ENCODE results near the gene LGALS1.
"Not testable (repeated sequence)": the region's sequence is repeated elsewhere in the genome, so short reads cannot be mapped to it uniquely, and the experiment has no call there.

LGALS1 gene

GRCh38 chr22:37650463-37651136 lies 24.8 kb upstream of the LGALS1 start:
- H3K27ac ChIP-seq, result no peak overlapping the region

DNA sequence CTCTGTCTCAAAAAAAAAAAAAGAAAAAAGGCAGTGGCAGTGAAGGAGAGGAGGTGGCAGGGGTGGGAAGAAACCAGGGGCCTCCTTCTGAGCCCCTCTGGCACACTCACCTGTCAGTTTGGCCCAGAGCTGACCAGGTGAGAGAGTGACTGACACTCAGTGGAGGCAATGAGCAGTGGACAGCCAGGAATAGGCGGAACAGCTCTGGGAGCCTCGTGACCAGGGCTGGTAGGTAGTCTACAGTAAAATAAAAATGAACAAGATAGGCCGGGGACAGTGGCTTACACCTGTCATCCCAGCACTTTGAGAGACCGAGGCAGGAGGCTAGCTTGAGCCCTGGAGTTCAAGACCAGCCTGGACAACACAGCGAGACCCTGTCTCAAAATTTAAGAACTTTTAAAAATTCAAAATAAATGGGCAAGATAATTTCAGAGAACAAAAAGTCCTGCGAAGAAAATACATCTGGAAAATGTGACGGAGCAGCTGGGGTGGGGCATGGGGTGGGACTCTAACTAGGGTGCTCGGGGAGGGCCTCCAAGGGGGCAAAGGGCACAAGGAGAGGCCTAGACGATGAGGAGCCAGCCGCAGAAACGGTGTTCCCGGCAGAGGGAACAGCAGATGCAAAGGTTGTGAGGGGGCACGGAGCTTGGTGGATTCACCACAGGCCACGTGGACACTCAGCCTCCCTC lies 20.7 kb upstream of the LGALS1 start:
- TF ChIP-seq ZFX (IDR thresholded peaks at IDR 0.05) (no peak), CTCF (conservative IDR thresholded peaks at IDR 0.05) (no peak)
- no peak overlapping the region for H3K27ac ChIP-seq

More at GRCh38 chr22:37650463-37651136, 24.8 kb upstream of the LGALS1 start:
- TF ChIP-seq CTCF (conservative IDR thresholded peaks at IDR 0.05) (no peak), ZFX (IDR thresholded peaks at IDR 0.05) (no peak)

GRCh38 chr22:37655252-37655563 lies 20.2 kb upstream of the LGALS1 start:
- no peak for TF ChIP-seq CTCF (conservative IDR thresholded peaks at IDR 0.05)
- no peak for TF ChIP-seq ZFX (IDR thresholded peaks at IDR 0.05)
- H3K27ac ChIP-seq, result no peak overlapping the region

- H3K27ac ChIP-seq, result not testable (repeated sequence)
Measured at GRCh38 chr22:37656583-37656982, 18.9 kb upstream of the LGALS1 start.

GRCh38 chr22:37657590-37658132 lies 17.8 kb upstream of the LGALS1 start:
- TF ChIP-seq ZFX (IDR thresholded peaks at IDR 0.05), result no peak
- H3K27ac ChIP-seq, result peak overlapping the region; percentile 82

DNA sequence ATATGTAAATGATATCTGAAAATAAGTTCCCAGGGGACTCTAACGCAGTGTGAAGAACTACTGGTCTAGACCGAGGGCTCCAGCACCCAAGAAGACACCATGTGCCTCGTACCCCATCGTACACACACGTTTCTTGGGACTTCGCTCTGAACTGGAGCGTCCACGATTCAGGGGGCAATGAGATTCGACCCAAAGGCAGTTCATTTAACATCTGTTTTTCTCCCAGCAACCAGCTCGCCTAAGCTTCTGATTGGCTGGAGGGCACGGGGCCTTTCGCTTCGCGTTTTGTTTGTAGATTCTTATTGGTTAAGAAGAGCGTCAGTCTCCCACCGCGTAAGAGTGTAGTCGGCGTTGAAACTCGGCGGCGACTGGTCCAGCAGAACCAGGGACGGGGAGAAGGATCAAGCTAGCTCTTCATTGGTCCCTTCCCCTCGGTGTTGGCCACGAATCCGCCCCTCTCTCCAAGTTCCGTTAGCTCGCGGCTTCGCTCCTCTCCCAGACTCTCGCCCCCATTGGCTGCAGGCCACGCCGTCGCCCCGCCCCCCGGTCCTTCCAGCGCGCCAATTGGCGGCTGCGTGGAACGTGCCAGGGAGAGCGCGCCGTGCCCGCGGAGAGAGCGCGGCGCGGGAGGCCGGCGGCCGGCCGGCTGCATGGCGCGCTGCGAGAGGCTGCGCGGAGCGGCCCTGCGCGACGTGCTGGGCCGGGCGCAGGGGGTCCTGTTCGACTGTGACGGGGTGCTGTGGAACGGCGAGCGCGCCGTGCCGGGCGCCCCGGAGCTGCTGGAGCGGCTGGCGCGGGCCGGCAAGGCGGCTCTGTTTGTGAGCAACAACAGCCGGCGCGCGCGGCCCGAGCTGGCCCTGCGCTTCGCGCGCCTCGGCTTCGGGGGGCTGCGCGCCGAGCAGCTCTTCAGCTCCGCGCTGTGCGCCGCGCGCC lies 17.0 kb upstream of the LGALS1 start, which contains the start of gene PDXP:
TSS of gene PDXP (plus strand) at position 591 of the 933 bp plus-strand sequence. CDS start at position 651, 60 bp downstream.
- H3K27ac ChIP-seq, result peak within 1 kb of the TSS; percentile 82
- no peak for TF ChIP-seq CTCF (conservative IDR thresholded peaks at IDR 0.05)
- peak; percentile 85; the same call in 1 of the 2 replicates for TF ChIP-seq ZFX (IDR thresholded peaks at IDR 0.05)

DNA sequence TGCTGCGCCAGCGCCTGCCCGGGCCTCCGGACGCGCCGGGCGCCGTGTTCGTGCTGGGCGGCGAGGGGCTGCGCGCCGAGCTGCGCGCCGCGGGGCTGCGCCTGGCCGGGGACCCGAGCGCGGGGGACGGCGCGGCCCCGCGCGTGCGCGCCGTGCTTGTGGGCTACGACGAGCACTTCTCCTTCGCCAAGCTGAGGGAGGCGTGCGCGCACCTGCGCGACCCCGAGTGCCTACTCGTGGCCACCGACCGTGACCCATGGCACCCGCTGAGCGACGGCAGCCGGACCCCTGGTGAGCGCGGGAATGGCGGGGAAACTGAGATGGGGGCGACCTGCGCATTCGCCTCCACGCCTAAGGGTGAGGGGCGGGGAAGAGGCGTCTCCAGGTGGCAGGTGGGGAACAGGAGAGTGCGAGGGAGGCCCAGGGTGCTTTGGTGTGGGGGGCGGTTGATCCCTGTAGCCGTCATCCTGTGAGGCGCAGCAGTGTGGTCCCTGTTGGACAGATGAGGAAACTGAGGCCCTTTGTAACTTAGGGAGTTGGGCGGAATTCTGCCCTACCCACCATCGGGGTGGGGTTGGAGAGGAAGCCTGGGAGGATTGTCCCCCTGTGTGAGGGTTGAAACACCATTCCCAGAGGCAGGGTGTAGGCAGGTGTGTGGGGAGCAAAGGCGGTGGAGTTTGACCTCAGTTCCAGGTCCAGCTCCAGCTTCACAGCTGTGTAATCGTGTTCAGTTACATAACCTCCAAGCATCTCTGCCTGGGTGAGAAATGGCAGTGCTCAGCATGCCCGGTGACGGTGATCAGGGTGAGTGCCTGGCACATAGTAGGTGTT lies 16.2 kb upstream of the LGALS1 start:
- peak overlapping the region; percentile 82 for H3K27ac ChIP-seq
- TF ChIP-seq ZFX (IDR thresholded peaks at IDR 0.05) (0 out of 2 replicates have a peak, but pooled peaks have one; percentile 38), CTCF (conservative IDR thresholded peaks at IDR 0.05) (no peak)

Data from C4-2B (cell line).